Body of pancreas (tissue), 4 donors: ENCODE results near the gene HEATR5A.

Experiments used
- POLR2A ChIP-seq, 3 donors: fragments of 450-650 bp; IDR thresholded peaks; one replicate each; pipeline ENCODE4 v1.6.1; 2016; ENCODE audit warnings: antibody characterized with exemption in 3 of 3, mild to moderate bottlenecking in 2 of 3
- TF ChIP-seq, protein P1 (sequence below), 7 experiments: fragments of 450-650 bp in 4 of 7; fragments of 200-600 bp in 3 of 7; sonication (generic) in 3 of 7; IDR thresholded peaks; one replicate each; pipeline ENCODE4 v1.5.1; 2016 to 2019; ENCODE audit warnings: antibody characterized with exemption in 7 of 7

DNA sequence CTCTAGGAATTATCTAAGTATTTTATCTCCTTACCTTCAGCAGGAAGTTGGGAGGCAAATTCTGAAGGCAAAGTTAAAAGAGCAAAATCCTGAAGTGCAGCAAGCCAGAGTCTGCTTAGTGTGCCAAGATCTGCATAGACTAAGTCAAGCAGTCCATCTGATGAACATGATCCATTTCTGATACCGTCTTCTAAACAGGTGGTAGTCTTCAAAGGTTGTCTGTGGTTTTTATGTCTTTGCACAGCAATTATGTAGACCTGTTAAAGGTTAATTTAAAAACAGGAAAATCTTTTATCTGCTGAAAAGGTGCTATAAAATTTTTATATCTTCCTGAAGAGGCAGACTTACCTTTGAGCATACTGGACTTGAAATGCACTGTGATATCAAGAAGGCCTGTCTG lies 107.4 kb downstream of the HEATR5A start:
- TF ChIP-seq, protein P1, sequence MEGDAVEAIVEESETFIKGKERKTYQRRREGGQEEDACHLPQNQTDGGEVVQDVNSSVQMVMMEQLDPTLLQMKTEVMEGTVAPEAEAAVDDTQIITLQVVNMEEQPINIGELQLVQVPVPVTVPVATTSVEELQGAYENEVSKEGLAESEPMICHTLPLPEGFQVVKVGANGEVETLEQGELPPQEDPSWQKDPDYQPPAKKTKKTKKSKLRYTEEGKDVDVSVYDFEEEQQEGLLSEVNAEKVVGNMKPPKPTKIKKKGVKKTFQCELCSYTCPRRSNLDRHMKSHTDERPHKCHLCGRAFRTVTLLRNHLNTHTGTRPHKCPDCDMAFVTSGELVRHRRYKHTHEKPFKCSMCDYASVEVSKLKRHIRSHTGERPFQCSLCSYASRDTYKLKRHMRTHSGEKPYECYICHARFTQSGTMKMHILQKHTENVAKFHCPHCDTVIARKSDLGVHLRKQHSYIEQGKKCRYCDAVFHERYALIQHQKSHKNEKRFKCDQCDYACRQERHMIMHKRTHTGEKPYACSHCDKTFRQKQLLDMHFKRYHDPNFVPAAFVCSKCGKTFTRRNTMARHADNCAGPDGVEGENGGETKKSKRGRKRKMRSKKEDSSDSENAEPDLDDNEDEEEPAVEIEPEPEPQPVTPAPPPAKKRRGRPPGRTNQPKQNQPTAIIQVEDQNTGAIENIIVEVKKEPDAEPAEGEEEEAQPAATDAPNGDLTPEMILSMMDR (IDR thresholded peaks at IDR 0.05), result no peak
- no peak for TF ChIP-seq POLR2A (IDR thresholded peaks at IDR 0.05)
